SU-DHL-6 (cell line): ENCODE measurements around the gene NKX6-1.

Experiments used
- H2AFZ ChIP-seq: fragments of 200-600 bp; sonication (generic); 2 replicates; pipeline ENCODE4 v1.6.1; 2014; ENCODE audit warnings: low read depth, mild to moderate bottlenecking, moderate library complexity, mixed read lengths, antibody characterized with exemption, low read length; ENCODE audit not compliant: severe bottlenecking
- H3F3A ChIP-seq: fragments of 200-600 bp; shearing (Covaris generic); 2 replicates; pipeline ENCODE4 v1.6.0; 2016; ENCODE audit warnings: antibody characterized with exemption, mild to moderate bottlenecking; ENCODE audit not compliant: insufficient read depth
- H3K27ac ChIP-seq: fragments of 200-600 bp; sonication (generic); 2 replicates; pipeline ENCODE4 v1.5.1; 2016; ENCODE audit warnings: low read depth, mild to moderate bottlenecking, low read length, moderate library complexity, mixed read lengths
- H3K27me3 ChIP-seq: fragments of 200-600 bp; sonication (generic), shearing (Covaris generic); 2 replicates; pipeline ENCODE4 v1.6.0; 2014; ENCODE audit warnings: mild to moderate bottlenecking, low read length
- H3K36me3 ChIP-seq: fragments of 200-600 bp; sonication (generic); 2 replicates; pipeline ENCODE4 v1.6.1; 2014; ENCODE audit warnings: mild to moderate bottlenecking, low read length, mixed read lengths
- H3K4me2 ChIP-seq: fragments of 300-600, 200-600 bp; shearing (Covaris generic), sonication (generic); 2 replicates; pipeline ENCODE4 v1.6.0; 2014; ENCODE audit warnings: low read length, low read depth, mild to moderate bottlenecking; ENCODE audit not compliant: poor library complexity, severe bottlenecking
- H3K4me3 ChIP-seq: fragments of 200-600 bp; sonication (generic); 2 replicates; pipeline ENCODE4 v1.5.1; 2014; ENCODE audit warnings: antibody characterized with exemption, low read length, mild to moderate bottlenecking, mixed read lengths; ENCODE audit not compliant: insufficient read depth, poor library complexity, severe bottlenecking
- H3K79me2 ChIP-seq: fragments of 200-600 bp; sonication (generic); 2 replicates; pipeline ENCODE4 v1.6.1; 2014; ENCODE audit warnings: mild to moderate bottlenecking, low read length, moderate library complexity; ENCODE audit not compliant: insufficient read depth
- H3K9ac ChIP-seq: fragments of 200-600 bp; sonication (generic); 2 replicates; pipeline ENCODE4 v1.7.0; 2014; ENCODE audit warnings: mild to moderate bottlenecking, low read length
- H3K9me2 ChIP-seq: fragments of 200-600 bp; sonication (generic); replicated peaks from 2 replicates; pipeline ENCODE4 v1.6.1; 2014; ENCODE audit warnings: low read length; ENCODE audit not compliant: insufficient read depth
- H3K9me3 ChIP-seq: fragments of 200-600 bp; sonication (generic); 2 replicates; pipeline ENCODE4 v1.6.1; 2014; ENCODE audit warnings: low read length, mixed read lengths; ENCODE audit not compliant: insufficient read depth
- H4K20me1 ChIP-seq: fragments of 200-600 bp; sonication (generic); 2 replicates; pipeline ENCODE4 v1.6.1; 2014; ENCODE audit warnings: low read depth, mild to moderate bottlenecking, antibody characterized with exemption, low read length, moderate library complexity, mixed read lengths
- CTCF ChIP-seq: fragments of 200-600 bp; sonication (generic); IDR thresholded peaks from one replicate; pipeline ENCODE4 v1.5.1; 2017; ENCODE audit warnings: antibody characterized with exemption, mild to moderate bottlenecking, low read length, moderate library complexity; ENCODE audit not compliant: insufficient read depth, poor library complexity, severe bottlenecking
- EZH2phosphoT487 ChIP-seq: fragments of 200-600 bp; sonication (generic), shearing (Covaris generic); conservative IDR thresholded peaks from 2 replicates; pipeline ENCODE4 v1.6.1; 2018; ENCODE audit warnings: mild to moderate bottlenecking, antibody characterized with exemption, low read length, moderate library complexity, mixed read lengths

Gene NKX6-1

DNA sequence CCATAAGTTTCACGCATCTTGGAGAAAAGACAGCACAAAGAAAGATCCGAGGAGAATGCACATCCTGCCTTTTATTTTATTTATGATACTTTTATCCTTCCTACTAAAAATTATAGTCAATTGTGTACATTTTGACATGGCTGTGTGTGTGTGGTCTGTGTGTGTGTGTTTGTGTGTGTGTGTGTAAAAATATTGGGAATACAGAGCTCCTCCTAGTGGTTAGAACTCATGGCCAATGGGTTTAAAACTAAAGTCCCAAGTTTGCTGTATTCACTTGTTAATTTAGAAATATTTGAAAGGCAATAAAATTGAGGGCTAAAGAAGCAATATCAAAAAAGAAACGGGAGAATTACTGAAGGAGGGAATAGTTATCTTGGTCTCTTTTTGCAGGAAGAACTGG lies 47.5 kb downstream of the NKX6-1 start:
- no peak overlapping the region for H3K27ac ChIP-seq

DNA sequence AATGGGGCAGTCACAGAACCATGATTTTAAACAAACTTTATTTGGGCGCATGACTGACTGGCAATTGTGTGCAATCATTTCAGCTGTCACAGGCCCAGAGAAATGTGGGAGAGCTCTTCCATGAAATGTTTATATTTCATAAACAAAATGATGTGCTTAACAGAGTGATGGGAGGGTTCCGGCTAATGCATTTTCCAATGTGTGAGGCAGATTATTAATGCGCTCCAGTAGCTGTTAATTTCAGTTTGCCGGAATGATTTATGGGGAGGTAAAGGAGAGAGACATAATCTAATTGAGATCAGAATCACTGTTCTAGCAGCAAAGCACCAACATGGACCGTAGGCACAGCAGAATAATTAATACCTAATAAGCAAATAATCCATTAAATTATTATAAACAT lies 55.6 kb downstream of the NKX6-1 start:
- Histone ChIP-seq H3K36me3 (no peaks in the 10 kb centered on the region), H3F3A (no peaks in the 10 kb centered on the region), H3K27ac (no peak overlapping the region), H3K27me3 (no peaks in the 10 kb centered on the region), H3K79me2 (no peaks in the 10 kb centered on the region), H3K4me2 (no peak overlapping the region), H4K20me1 (no peaks in the 10 kb centered on the region), H3K9ac (no peak overlapping the region), H3K9me3 (no peaks in the 10 kb centered on the region), H3K9me2 (no peaks in the 10 kb centered on the region), H2AFZ (no peak overlapping the region), H3K4me3 (no peak overlapping the region)
- TF ChIP-seq CTCF, result no peak
- no peak for TF ChIP-seq EZH2phosphoT487

More for the DNA sequence above, 47.5 kb downstream of the NKX6-1 start:
- no peaks in the 10 kb centered on the region for H3K9me3 ChIP-seq
- no peak overlapping the region for H3K4me2 ChIP-seq
- no peaks in the 10 kb centered on the region for H3F3A ChIP-seq
- no peaks in the 10 kb centered on the region for H3K9me2 ChIP-seq
- no peak overlapping the region for H2AFZ ChIP-seq
- H3K9ac ChIP-seq, result no peak overlapping the region
- TF ChIP-seq CTCF (peak; percentile 18), EZH2phosphoT487 (no peak)
- no peaks in the 10 kb centered on the region for H4K20me1 ChIP-seq
- no peaks in the 10 kb centered on the region for H3K27me3 ChIP-seq
- no peaks in the 10 kb centered on the region for H3K79me2 ChIP-seq
- H3K36me3 ChIP-seq, result no peaks in the 10 kb centered on the region
- H3K4me3 ChIP-seq, result no peak overlapping the region

GRCh38 chr4:84442778-84443177 lies 56.3 kb downstream of the NKX6-1 start:
- Histone ChIP-seq H3K79me2 (no peaks in the 10 kb centered on the region), H3K27ac (no peak overlapping the region), H3K27me3 (no peaks in the 10 kb centered on the region), H3K9me2 (no peaks in the 10 kb centered on the region), H3K36me3 (no peaks in the 10 kb centered on the region), H2AFZ (no peak overlapping the region), H4K20me1 (no peaks in the 10 kb centered on the region), H3K9me3 (no peaks in the 10 kb centered on the region), H3K9ac (no peak overlapping the region), H3F3A (no peaks in the 10 kb centered on the region), H3K4me3 (no peak overlapping the region), H3K4me2 (no peak overlapping the region)
- TF ChIP-seq CTCF (no peak), EZH2phosphoT487 (no peak)
